K562 (cell line): ENCODE measurements around the gene PRKCE. TPM values are rescaled to one million over a fixed set of nuclear protein-coding genes. Genes with fewer than 3 reads are reported as not detected.

Experiments used
- ATAC-seq: fragments of 200-7000 bp; cut with Tn5 transposase; 3 replicates; pipeline ENCODE4 v1.9.1; 2020; ENCODE audit warnings: moderate library complexity
- BruUV-seq: library from RNA; stranded (reverse); fragments of 400-500 nt; replicated peaks from 2 replicates; lab custom pipeline; 2021; lab: Mats Ljungman, UMichigan
- CTCF ChIA-PET: fragments of 300-600 bp; formaldehyde crosslinking; extraction: SDS; loops from one replicate; lab custom pipeline; 2021; ENCODE audit warnings: low intra/inter-chr PET ratio; lab: Yijun Ruan, JAX
- POLR2A ChIA-PET: fragments of 300-600, 350-650 bp; sonication (Branson Sonifier 250); formaldehyde crosslinking; extraction: SDS; loops from one replicate; lab custom pipeline; 2021; ENCODE audit warnings: antibody characterized with exemption, inconsistent platforms; lab: Yijun Ruan, JAX
- DNase-seq, 4 experiments: peaks; one replicate each; pipeline versions ENCODE4 v3.0.0 to v3.0.0-alpha.2; 2011 to 2018; ENCODE audit warnings: low spot score in 3 of 4, mixed read lengths in 3 of 4; ENCODE audit errors: extremely low read depth in 1 of 4
- FAIRE-seq: peaks from 2 replicates; lab custom pipeline; 2011; peaks lifted over from hg19 to GRCh38; lab: Jason Lieb, UNC
- H2AFZ ChIP-seq: 2 replicates; pipeline ENCODE4 v1.6.0; 2011; ENCODE audit warnings: low read depth, low read length, control low read depth, inconsistent platforms
- H3K27ac ChIP-seq: fragments of 200-600 bp; 3 replicates; pipeline ENCODE4 v1.8.0; 2011; ENCODE audit warnings: low read depth, mild to moderate bottlenecking, control low read depth, inconsistent platforms, low read length, moderate library complexity, mixed read lengths; ENCODE audit errors: extremely low read depth
- H3K27me3 ChIP-seq, 2 experiments: fragments of 300-600 bp in 1 of 2; 2 replicates in 1 of 2; 3 replicates in 1 of 2; pipeline versions ENCODE4 v1.6.0 to v1.8.0; 2011; ENCODE audit warnings: inconsistent platforms in 2 of 2, low read length in 2 of 2, mild to moderate bottlenecking in 1 of 2, mixed read lengths in 1 of 2, moderate library complexity in 1 of 2; ENCODE audit not compliant: control insufficient read depth in 2 of 2, insufficient read depth in 2 of 2
- H3K36me3 ChIP-seq: fragments of 300-600 bp; 3 replicates; pipeline ENCODE4 v1.8.0; 2011; ENCODE audit warnings: mild to moderate bottlenecking, low read length, inconsistent platforms; ENCODE audit not compliant: control insufficient read depth, insufficient read depth
- H3K4me1 ChIP-seq, 2 experiments: fragments of 200-600 bp in 1 of 2; replicated peaks in 1 of 2; 2 replicates in 1 of 2; 3 replicates in 1 of 2; pipeline versions ENCODE4 v1.5.1 to v1.8.0; 2011; ENCODE audit warnings: inconsistent platforms in 2 of 2, low read length in 2 of 2, mild to moderate bottlenecking in 1 of 2, mixed read lengths in 1 of 2, moderate library complexity in 1 of 2; ENCODE audit not compliant: control insufficient read depth in 2 of 2, insufficient read depth in 2 of 2
- H3K4me2 ChIP-seq: 2 replicates; pipeline ENCODE4 v1.6.1; 2011; ENCODE audit warnings: low read length, control low read depth, inconsistent platforms, mixed read lengths; ENCODE audit not compliant: insufficient read depth
- H3K4me3 ChIP-seq: fragments of 200-600 bp; sonication (generic), shearing (Covaris generic); 2 replicates; pipeline ENCODE4 v1.5.1; 2016; ENCODE audit warnings: control low read depth, inconsistent platforms
- H3K79me2 ChIP-seq: fragments of 200-600 bp; 3 replicates; pipeline ENCODE4 v1.8.0; 2011; ENCODE audit warnings: low read length, inconsistent platforms; ENCODE audit not compliant: control insufficient read depth, insufficient read depth
- H3K9ac ChIP-seq, 2 experiments: 2 replicates each; pipeline versions ENCODE4 v1.6.0 to v1.6.1; 2011; ENCODE audit warnings: low read depth in 2 of 2, low read length in 2 of 2, control low read depth in 1 of 2, inconsistent platforms in 1 of 2, mild to moderate bottlenecking in 1 of 2, mixed read lengths in 1 of 2; ENCODE audit not compliant: insufficient read depth in 1 of 2
- H3K9me1 ChIP-seq: one replicate; pipeline ENCODE4 v1.6.0; 2011; ENCODE audit warnings: inconsistent platforms, mild to moderate bottlenecking, low read length, moderate library complexity; ENCODE audit not compliant: control insufficient read depth, insufficient read depth
- H3K9me3 ChIP-seq: replicated peaks from 2 replicates; pipeline ENCODE4 v1.5.1; 2011; ENCODE audit warnings: low read depth, low read length, inconsistent platforms; ENCODE audit not compliant: control insufficient read depth, insufficient read depth
- H4K20me1 ChIP-seq: replicated peaks from 2 replicates; pipeline ENCODE4 v1.6.1; 2011; ENCODE audit warnings: low read length, inconsistent platforms, mixed read lengths; ENCODE audit not compliant: control insufficient read depth, insufficient read depth
- ARNT ChIP-seq, 2 experiments: fragments of 450-650 bp; IDR thresholded peaks; 2 replicates each; pipeline ENCODE4 v1.6.1; 2016; ENCODE audit warnings: mild to moderate bottlenecking in 1 of 2
- CUX1 ChIP-seq: fragments of 200-800 bp; sonication (Bioruptor generic); IDR thresholded peaks from 2 replicates; pipeline ENCODE4 v1.6.1; 2016; ENCODE audit warnings: missing genetic modification characterization, missing compliant biosample characterization
- DPF2 ChIP-seq: fragments of 450-650 bp; IDR thresholded peaks from 2 replicates; pipeline ENCODE4 v1.6.1; 2016
- ELF4 ChIP-seq: fragments of 450-650 bp; formaldehyde crosslinking; IDR thresholded peaks from 2 replicates; pipeline ENCODE4 v1.4.0; 2022; ENCODE audit warnings: missing genetic modification characterization
- HNRNPUL1 ChIP-seq: fragments of 200-400 bp; formaldehyde crosslinking; IDR thresholded peaks from 2 replicates; pipeline ENCODE4 v1.6.1; 2017; ENCODE audit warnings: low read length
- HOMEZ ChIP-seq: fragments of 250-450 bp; sonication (Bioruptor Pico); IDR thresholded peaks from 2 replicates; pipeline ENCODE4 v1.4.0; 2020; ENCODE audit warnings: mild to moderate bottlenecking, moderate library complexity
- ILK ChIP-seq: fragments of 450-650 bp; IDR thresholded peaks from 2 replicates; pipeline ENCODE4 v1.6.1; 2016; ENCODE audit warnings: missing genetic modification characterization, low read depth, mild to moderate bottlenecking, missing compliant biosample characterization, moderate library complexity, borderline replicate concordance
- NFRKB ChIP-seq: fragments of 450-650 bp; IDR thresholded peaks from 2 replicates; pipeline ENCODE4 v1.6.1; 2016; ENCODE audit warnings: low read depth
- SMARCB1 ChIP-seq: IDR thresholded peaks from 2 replicates; pipeline ENCODE4 v1.6.1; 2011; ENCODE audit warnings: improper control_type of control experiment, low read depth; ENCODE audit not compliant: insufficient read length
- TEAD4 ChIP-seq, 2 experiments: sonication (generic) in 1 of 2; formaldehyde crosslinking in 1 of 2; IDR thresholded peaks; 2 replicates each; pipeline versions ENCODE4 v1.6.1 to v1.8.0; 2012 to 2022; ENCODE audit warnings: borderline replicate concordance in 1 of 2, inconsistent platforms in 1 of 2, low read length in 1 of 2, mild to moderate bottlenecking in 1 of 2, missing genetic modification reagents in 1 of 2
- ZEB2 ChIP-seq: fragments of 450-650 bp; IDR thresholded peaks from 2 replicates; pipeline ENCODE4 v1.6.1; 2016
- ZNF707 ChIP-seq: fragments of 250-450 bp; sonication (Bioruptor Pico); conservative IDR thresholded peaks from 2 replicates; pipeline ENCODE4 v1.8.0; 2022; ENCODE audit warnings: inconsistent platforms, mild to moderate bottlenecking, moderate library complexity
- ZNF766 ChIP-seq: fragments of 200-800 bp; sonication (Bioruptor generic); conservative IDR thresholded peaks from 2 replicates; pipeline ENCODE4 v1.6.1; 2016; ENCODE audit warnings: missing genetic modification characterization, missing compliant biosample characterization
- WGBS: fragments of 100-300 bp; shearing (Covaris generic); methylation state at CpG from one replicate; pipeline ENCODE4 v1.1.6; 2016; ENCODE audit warnings: low coverage, mixed read lengths; ENCODE audit not compliant: insufficient coverage; ENCODE audit errors: missing lambda C conversion rate; 5-methylcytosine and 5-hydroxymethylcytosine counted together
- in situ Hi-C: fragments of 300-500 bp; cut with MboI; formaldehyde crosslinking; loops from 4 replicates; pipeline ENCODE4 v1.15.0; 2018; ENCODE audit warnings: inconsistent platforms, mixed read lengths
- intact Hi-C: fragments of 100-400 bp; cut with micrococcal nuclease; formaldehyde crosslinking; loops from 2 replicates; pipeline ENCODE4 v1.14.2; 2022
- polyA plus RNA-seq, 8 experiments: library from polyadenylated mRNA; depleted of rRNA in 4 of 8; stranded (reverse) in 5 of 8; unstranded in 3 of 8; fragments of >200 nt; fragmentation: Nextera tagmentation in 2 of 8; fragmentation: Illumina TruSeq in 1 of 8; extraction: Ambion mirVana in 2 of 8; extraction: Trizol in 1 of 8; gene quantifications; 2 replicates each; pipeline versions ENCODE4 v1.2.1 to v1.2.3, GENCODE V29; 2011 to 2014; ENCODE audit warnings: inconsistent platforms in 1 of 8, missing spikeins in 1 of 8
- total RNA-seq, 7 experiments: library from RNA; depleted of rRNA in 6 of 7; stranded (reverse); fragments of >200 nt in 6 of 7; fragmentation: Illumina TruSeq in 2 of 7; extraction: Trizol in 2 of 7; gene quantifications; 2 replicates each; pipeline versions ENCODE4 v1.2.1 to v1.2.3, GENCODE V29; 2011 to 2021; ENCODE audit warnings: low replicate concordance in 1 of 7
- TF ChIP-seq, protein P1 (sequence below): fragments of 250-450 bp; sonication (Bioruptor Pico); IDR thresholded peaks from 2 replicates; pipeline ENCODE4 v1.4.0; 2020; ENCODE audit warnings: borderline replicate concordance

PRKCE gene
- total and polyA plus RNA-seq, 9 of the 15 experiments (the other 6 are each of a cell fraction or from before 2014, with no cell fraction given): 0.06 to 1.0 (median 0.22) TPM; not detected in 1

DNA sequence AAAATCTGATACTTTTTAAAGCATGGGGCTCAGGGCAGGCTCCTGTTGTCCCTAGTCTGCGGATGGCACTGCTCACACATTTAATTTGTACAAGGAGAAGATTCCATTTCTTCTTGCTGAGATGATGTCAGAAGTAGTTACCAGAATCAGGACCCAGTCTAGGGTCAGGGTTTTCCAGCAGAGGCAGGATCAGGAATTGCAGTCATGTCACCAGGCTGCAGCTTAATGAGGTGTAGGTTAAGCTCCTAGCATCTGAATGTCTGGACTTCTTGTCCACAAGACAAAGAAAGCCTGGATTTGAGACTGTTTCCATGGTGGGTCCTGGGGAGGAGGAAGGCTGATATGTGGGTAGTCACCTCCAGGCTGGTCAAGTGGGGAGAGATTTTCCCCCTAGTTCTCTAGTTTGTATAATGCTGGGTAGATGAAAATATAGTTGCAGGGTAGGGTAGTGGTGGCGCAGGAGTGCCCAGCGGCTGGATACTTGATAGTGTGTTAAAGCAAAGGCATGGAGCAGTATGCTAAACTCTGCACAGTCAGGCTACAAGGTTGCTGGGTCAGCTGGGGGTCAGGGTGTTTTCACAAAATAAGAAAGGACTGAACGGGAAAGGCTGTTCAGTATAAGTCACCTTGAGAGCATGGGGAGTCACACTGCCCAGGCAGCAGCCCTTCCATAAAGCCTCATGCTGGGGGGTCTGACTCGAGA is 148.4 kb downstream of the PRKCE start:
- ChIA-PET POLR2A (interaction anchor here (0.6 kb wide), 1 partner anchor 716 kb away, joined by 4 read pairs; no protein-coding TSS in a partner anchor), CTCF (no interaction called here)
- BruUV-seq: no TSS peak
- FAIRE-seq (no peak), DNase-seq (no peak), ATAC-seq (no peak)
- H3K4me1 ChIP-seq: no peaks in the 10 kb centered on the region; a peak in 1 of 5 replicates
- no peak overlapping the region for H3K4me2 ChIP-seq
- H3K4me3 ChIP-seq: no peak overlapping the region
- in situ Hi-C loops (no loop called here), intact Hi-C loops (no loop called here)
- H4K20me1 ChIP-seq: no peaks in the 10 kb centered on the region
- no peak overlapping the region for H3K27ac ChIP-seq
- H2AFZ ChIP-seq: no peak overlapping the region
- H3K9ac ChIP-seq: no peak overlapping the region
- 36% methylated on average over 5 of the region's 5 CpGs for WGBS
- H3K9me1 ChIP-seq: no peaks in the 10 kb centered on the region
- no peaks in the 10 kb centered on the region for H3K9me3 ChIP-seq
- H3K36me3 ChIP-seq: no peaks in the 10 kb centered on the region
- H3K27me3 ChIP-seq: peaks cover 4 to 18% of the 10 kb centered on the region in 2 experiments; a peak in 4 of 5 replicates
- H3K79me2 ChIP-seq: no peaks in the 10 kb centered on the region
- TF ChIP-seq TEAD4 (IDR thresholded peaks at IDR 0.05; ENCODE audit: low read length) (no peak), TEAD4 (CRISPR knock-in tag; IDR thresholded peaks at IDR 0.05; ENCODE audit: borderline replicate concordance) (no peak), ARNT (IDR thresholded peaks at IDR 0.05) (no peak), HNRNPUL1 (no peak), NFRKB (no peak), ILK (no peak), CUX1 (CRISPR knock-in tag) (no peak), DPF2 (no peak), SMARCB1 (no peak), HOMEZ (CRISPR knock-in tag) (no peak), ZEB2 (no peak), ELF4 (CRISPR knock-in tag) (no peak), ZNF707 (no peak), ZNF766 (CRISPR knock-in tag) (no peak)
- TF ChIP-seq, protein P1, sequence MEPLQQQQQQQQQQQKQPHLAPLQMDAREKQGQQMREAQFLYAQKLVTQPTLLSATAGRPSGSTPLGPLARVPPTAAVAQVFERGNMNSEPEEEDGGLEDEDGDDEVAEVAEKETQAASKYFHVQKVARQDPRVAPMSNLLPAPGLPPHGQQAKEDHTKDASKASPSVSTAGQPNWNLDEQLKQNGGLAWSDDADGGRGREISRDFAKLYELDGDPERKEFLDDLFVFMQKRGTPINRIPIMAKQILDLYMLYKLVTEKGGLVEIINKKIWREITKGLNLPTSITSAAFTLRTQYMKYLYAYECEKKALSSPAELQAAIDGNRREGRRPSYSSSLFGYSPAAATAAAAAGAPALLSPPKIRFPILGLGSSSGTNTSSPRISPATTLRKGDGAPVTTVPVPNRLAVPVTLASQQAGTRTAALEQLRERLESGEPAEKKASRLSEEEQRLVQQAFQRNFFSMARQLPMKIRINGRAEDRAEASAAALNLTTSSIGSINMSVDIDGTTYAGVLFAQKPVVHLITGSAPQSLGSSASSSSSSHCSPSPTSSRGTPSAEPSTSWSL (CRISPR knock-in tag): no peak
